GM18519 (cell line): ENCODE data around the gene ELAVL3.
"Not testable (repeated sequence)": the region's sequence is repeated elsewhere in the genome, so short reads cannot be mapped to it uniquely, and the experiment has no call there.

Experiments
- ATAC-seq: cut with Tn5 transposase; IDR thresholded peaks from one replicate; pipeline ENCODE4 v1.9.1; 2021; ENCODE audit warnings: mild to moderate bottlenecking, moderate library complexity; ENCODE audit not compliant: unreplicated experiment, low FRiP score

ELAVL3 gene

DNA sequence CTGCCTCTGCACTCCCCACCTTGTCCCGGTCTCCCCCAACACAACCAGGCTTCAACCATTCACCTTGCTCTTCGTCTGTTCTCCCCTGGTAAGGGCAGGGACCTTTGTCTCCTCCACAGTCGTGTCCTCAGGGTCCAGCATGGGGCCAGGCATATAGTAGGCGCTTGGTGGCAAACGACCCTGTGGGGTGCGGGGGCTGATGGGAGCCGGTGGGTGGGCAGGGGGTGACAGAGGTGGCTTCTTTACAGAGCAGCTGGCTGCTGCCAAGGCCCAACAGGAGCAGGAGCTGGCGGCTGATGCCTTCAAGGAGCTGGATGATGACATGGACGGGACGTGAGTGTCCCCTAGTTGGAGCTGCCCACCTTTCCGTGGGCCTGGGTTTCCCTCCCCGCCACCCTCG is 35.7 kb downstream of the ELAVL3 start:
- ATAC-seq: no peak

GRCh38 chr19:11444059-11444458 is 36.8 kb downstream of the ELAVL3 start:
- no peak for ATAC-seq

DNA sequence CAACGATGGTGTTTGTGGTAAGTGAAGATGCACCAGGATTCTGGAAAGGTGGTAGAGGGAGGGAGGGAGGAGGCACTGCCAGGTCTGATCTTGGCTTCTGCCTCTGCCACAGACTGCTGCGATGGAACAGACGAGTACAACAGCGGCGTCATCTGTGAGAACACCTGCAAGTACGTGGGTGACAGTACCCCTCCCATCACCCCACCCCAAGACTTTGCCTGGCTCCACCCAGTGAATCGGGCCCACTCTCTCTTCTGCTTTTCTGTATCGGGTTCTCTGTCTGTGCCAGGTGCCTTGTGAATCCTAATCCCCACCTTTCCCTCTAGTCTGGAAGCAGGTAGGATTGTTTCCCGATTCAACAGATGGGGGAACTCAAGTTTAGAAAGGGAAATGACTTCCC is 42.9 kb downstream of the ELAVL3 start:
- no peak for ATAC-seq

- no peak for ATAC-seq
Observed at GRCh38 chr19:11435833-11436313, 45.0 kb downstream of the ELAVL3 start.

DNA sequence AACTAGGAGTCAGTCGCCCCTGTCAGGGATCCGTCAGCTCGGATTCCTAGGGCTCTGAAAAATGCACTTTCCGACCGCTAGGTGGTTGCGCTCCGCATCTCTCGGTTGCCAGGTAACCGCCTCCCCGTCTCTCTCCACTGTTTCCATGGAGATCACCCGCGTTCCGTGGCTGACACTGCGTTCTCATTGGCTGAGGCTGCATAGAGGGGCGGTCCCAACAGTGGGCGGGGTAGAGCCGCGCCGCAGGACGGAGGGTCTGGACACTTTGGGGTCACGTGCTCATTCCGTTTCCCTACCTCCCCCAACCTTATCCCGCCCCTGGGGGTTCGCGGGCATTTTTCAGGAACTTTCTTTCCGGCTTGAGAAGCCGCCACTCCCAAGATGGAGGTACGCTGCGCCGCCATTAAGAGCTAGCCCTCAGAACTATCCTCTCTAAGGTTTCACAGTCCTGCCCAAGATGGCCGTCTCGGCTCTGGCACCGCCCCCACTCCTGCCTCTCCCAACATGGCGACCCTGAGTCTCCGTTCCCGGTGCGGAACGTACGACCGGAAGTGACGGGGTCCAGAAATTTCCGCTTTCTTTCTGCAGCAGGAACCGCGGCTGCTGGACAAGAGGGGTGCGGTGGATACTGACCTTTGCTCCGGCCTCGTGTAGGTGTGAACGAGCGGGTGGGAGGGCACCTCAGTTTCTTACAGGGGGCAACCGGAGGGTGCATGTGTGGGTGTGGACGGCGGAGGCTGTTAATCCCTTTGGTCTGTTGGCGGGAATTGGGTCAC is 45.6 kb downstream of the ELAVL3 start, which contains the start of the genes ODAD3 and PRKCSH:
ODAD3 (minus strand) TSS at position 65 of the 776 bp plus-strand sequence. CDS start 105 bp downstream, outside the sequence.
PRKCSH (plus strand) TSS at position 579 of the 776 bp plus-strand sequence. CDS start 483 bp downstream, outside the sequence.
- ATAC-seq: peak; percentile 85

GRCh38 chr19:11434703-11435056 is 46.2 kb downstream of the ELAVL3 start:
- no peak for ATAC-seq

GRCh38 chr19:11433526-11433925 is 47.3 kb downstream of the ELAVL3 start:
- not testable (repeated sequence) for ATAC-seq

DNA sequence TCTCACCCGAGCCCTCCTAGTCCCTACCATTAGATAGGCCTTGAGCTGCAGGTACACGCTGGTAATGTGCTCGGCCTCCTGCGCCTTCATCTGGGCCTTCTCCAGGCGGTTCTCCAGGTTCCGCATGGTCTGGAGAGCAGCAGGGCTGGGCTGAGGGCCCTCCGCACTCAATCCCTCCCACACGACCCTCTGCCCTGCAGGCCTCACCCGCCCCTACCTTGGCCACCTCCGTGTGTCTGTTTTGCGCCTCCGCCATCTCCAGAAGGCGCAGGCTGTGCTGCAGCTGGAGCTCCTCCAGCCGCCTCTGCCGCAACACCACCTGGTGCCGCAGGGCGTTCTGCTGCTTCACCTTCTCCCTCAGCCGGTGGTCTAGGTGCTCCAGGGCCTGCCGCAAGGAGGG is 54.2 kb downstream of the ELAVL3 start:
- ATAC-seq: no peak

- ATAC-seq: no peak
Observed at GRCh38 chr19:11425719-11426457, 55.0 kb downstream of the ELAVL3 start.

DNA sequence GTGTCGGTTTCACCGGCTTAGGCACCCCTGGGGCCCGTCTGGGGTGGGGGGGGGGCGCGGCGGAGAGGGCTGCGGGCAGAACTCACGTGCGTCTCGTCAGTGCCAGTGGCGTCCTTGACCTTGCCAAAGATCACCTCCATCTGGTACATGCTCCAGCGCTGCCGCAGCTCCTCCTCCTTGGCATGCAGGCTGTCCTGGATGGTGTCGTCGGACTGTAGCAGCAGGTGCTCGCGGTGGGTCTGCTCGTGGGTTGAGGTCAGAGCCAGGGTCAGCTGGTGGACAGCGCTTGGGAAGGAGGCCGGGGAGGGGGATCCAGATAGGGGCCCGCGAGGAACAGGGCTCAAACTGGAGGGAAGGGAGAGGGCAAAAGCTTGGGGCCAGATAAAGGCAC is 57.1 kb downstream of the ELAVL3 start:
- ATAC-seq: no peak

DNA sequence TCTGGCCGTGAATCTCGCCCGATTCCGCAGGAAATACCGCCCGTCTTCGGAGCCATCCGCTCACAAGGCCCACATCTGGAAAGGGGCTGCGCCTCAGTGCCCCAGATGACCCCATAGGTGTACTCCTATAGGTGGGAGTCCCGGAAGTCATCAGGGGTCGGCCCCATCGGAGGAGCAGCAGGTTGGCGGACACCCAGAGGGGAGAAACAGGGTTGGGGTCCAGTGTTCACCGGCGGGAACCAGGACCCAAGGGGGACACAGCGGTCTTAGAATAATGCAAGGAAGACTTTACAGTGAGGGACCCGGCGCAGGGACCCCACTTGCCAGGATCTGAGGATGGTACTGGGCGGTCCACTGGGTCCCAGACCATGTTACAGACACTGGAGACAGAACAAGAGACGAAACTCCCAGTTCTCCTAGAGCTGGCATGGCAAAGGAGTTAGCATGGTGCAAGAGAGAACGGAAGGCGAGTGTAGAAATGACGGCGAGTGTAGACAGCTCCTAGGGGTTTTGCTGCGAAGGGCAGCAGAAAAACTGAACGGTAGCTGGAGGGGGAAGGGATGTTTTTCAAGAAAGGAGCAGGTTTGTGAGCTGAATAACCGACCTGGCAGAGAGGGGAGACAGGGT is 57.6 kb downstream of the ELAVL3 start:
- ATAC-seq: no peak

- ATAC-seq: no peak
Observed at GRCh38 chr19:11422163-11423065, 58.4 kb downstream of the ELAVL3 start.

- no peak for ATAC-seq
Observed at GRCh38 chr19:11421371-11422098, 59.3 kb downstream of the ELAVL3 start.

- ATAC-seq: no peak
Observed at GRCh38 chr19:11420429-11421370, 60.1 kb downstream of the ELAVL3 start.

DNA sequence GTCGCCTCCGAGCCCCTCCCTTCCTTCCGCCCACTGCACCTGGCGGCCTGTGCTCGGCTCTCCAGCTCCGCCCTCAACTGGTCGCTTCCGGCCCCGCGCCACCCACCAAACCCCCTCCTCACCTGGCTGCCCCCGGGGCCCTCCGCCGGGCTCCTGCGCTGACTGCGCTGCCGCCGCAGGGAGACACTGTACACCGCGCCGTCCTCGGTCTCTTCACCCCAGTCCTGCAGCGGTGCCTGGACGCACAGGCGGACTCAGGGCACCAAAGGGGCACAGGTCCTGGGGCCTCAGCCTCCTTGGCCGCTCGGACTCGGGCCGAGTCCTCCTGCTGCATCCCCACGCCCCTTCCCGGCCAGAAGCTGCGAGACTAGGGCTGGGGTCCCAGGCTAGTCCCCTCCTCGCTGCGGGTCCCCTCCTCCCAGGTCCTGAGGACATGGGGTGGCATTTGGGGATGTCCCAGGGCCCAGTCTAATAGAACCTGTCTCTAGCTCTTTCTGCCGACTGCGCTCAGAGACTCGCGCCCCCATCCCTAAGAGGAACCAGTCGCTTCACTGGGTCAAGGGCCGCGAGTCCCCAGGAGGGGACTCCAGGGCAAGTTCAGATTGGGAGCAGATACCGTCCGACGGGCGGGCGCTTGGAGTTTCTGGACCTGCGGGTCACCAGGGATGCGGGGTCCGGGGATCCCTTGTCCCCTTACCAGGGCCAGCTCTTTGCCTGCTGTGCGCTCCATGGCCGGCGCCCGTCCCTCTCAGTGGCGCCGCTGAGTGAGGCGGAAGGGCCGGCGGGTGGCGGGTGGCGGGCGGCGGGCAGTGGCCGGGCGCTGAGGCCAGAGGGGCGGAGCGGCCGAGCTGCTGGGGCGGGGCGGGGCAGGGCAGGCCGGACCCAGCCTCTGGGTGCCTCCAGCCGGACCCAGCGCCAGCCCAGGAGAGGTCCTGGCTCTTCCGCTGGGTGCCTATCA is 62.0 kb downstream of the ELAVL3 start, which contains the start of gene RGL3:
RGL3 (minus strand) TSS at position 766 of the 958 bp plus-strand sequence; CDS start at position 730, 36 bp downstream.
- ATAC-seq: no peak

- no peak for ATAC-seq
Observed at GRCh38 chr19:11418094-11418548, 62.7 kb downstream of the ELAVL3 start.
